HCT116 (cell line): ENCODE measurements around the gene KLF11. TPM values are rescaled to one million over a fixed set of nuclear protein-coding genes. Genes with fewer than 3 reads are reported as not detected.

Experiments used
- ATAC-seq: fragments of 200-7000 bp; cut with Tn5 transposase; 2 replicates; pipeline ENCODE4 v1.9.1; 2020; ENCODE audit warnings: mild to moderate bottlenecking, moderate library complexity
- BruUV-seq: library from RNA; stranded (reverse); fragments of 400-500 nt; replicated peaks from 2 replicates; lab custom pipeline; 2021; lab: Mats Ljungman, UMichigan
- CTCF ChIA-PET: fragments of 300-600 bp; sonication (Branson Sonifier 250); formaldehyde crosslinking; loops from one replicate; lab custom pipeline; 2021; ENCODE audit warnings: antibody characterized with exemption; lab: Charles Lee
- POLR2A ChIA-PET: fragments of 300-600, 350-600 bp; sonication (Branson Sonifier 250); formaldehyde crosslinking; loops from one replicate; lab custom pipeline; 2021; ENCODE audit warnings: antibody characterized with exemption; lab: Charles Lee
- RAD21 ChIA-PET, 2 experiments: fragments of 300-600 bp; sonication (Branson Sonifier 250); formaldehyde crosslinking; loops; one replicate each; lab custom pipeline; 2023; ENCODE audit warnings: low total read pairs in 2 of 2; ENCODE audit not compliant: uncharacterized antibody in 2 of 2, unreplicated experiment in 2 of 2, low non-redundant PET in 1 of 2; lab: Charles Lee
- DNase-seq: peaks from one replicate; pipeline ENCODE4 v3.0.0-alpha.2; 2010; ENCODE audit warnings: low read depth, low spot score
- H2AFZ ChIP-seq: fragments of 200-600 bp; shearing (Covaris generic), sonication (generic); 2 replicates; pipeline ENCODE4 v1.6.1; 2017; ENCODE audit warnings: low read depth, mixed run types, mixed read lengths, antibody characterized with exemption, low read length; ENCODE audit not compliant: poor library complexity, severe bottlenecking
- H3K27ac ChIP-seq: 2 replicates; pipeline ENCODE4 v1.5.1; 2012; ENCODE audit warnings: low read depth, low read length
- H3K27me3 ChIP-seq: fragments of 200-600 bp; sonication (generic); 2 replicates; pipeline ENCODE4 v1.6.1; 2016; ENCODE audit warnings: mixed run types, low read length, mixed read lengths; ENCODE audit not compliant: insufficient read depth
- H3K36me3 ChIP-seq, 2 experiments: fragments of 200-500 bp in 1 of 2; fragments of 200-600 bp in 1 of 2; sonication (Bioruptor generic) in 1 of 2; sonication (generic) in 1 of 2; 2 replicates each; pipeline versions ENCODE4 v1.5.1 to v1.6.1; 2014 to 2016; ENCODE audit warnings: low read length in 2 of 2, inconsistent platforms in 1 of 2, mixed read lengths in 1 of 2, mixed run types in 1 of 2; ENCODE audit not compliant: insufficient read depth in 2 of 2, control insufficient read depth in 1 of 2
- H3K4me1 ChIP-seq, 2 experiments: fragments of 200-600 bp in 1 of 2; sonication (generic) in 1 of 2; 2 replicates each; pipeline versions ENCODE4 v1.5.1 to v1.6.1; 2012 to 2017; ENCODE audit warnings: low read length in 2 of 2, inconsistent platforms in 1 of 2, mild to moderate bottlenecking in 1 of 2, mixed read lengths in 1 of 2, mixed run types in 1 of 2, moderate library complexity in 1 of 2; ENCODE audit not compliant: insufficient read depth in 2 of 2, control insufficient read depth in 1 of 2
- H3K4me2 ChIP-seq: fragments of 200-600 bp; sonication (generic); 2 replicates; pipeline ENCODE4 v1.6.1; 2017; ENCODE audit warnings: mixed run types, low read length, mixed read lengths
- H3K4me3 ChIP-seq, 2 experiments: fragments of 200-600 bp in 1 of 2; sonication (generic) in 1 of 2; replicated peaks in 1 of 2; 2 replicates each; pipeline ENCODE4 v1.5.1; 2011 to 2016; ENCODE audit warnings: low read length in 2 of 2, control low read depth in 1 of 2, low read depth in 1 of 2, mild to moderate bottlenecking in 1 of 2, mixed read lengths in 1 of 2, mixed run types in 1 of 2
- H3K79me2 ChIP-seq: fragments of 200-600 bp; sonication (generic); 2 replicates; pipeline ENCODE4 v1.6.1; 2017; ENCODE audit warnings: mild to moderate bottlenecking, mixed run types, low read length, moderate library complexity, mixed read lengths; ENCODE audit not compliant: insufficient read depth
- H3K9ac ChIP-seq: fragments of 200-600 bp; sonication (generic); 2 replicates; pipeline ENCODE4 v1.6.1; 2016; ENCODE audit warnings: low read length, mixed read lengths
- H3K9me2 ChIP-seq: fragments of 200-600 bp; sonication (generic), shearing (Covaris generic); 2 replicates; pipeline ENCODE4 v1.6.1; 2017; ENCODE audit warnings: mixed run types, mild to moderate bottlenecking, moderate library complexity; ENCODE audit not compliant: insufficient read depth
- H3K9me3 ChIP-seq, 2 experiments: fragments of 200-500 bp in 1 of 2; fragments of 200-600 bp in 1 of 2; sonication (Bioruptor generic) in 1 of 2; sonication (generic) in 1 of 2; 2 replicates each; pipeline ENCODE4 v1.6.1; 2014 to 2017; ENCODE audit warnings: low read length in 2 of 2, mixed read lengths in 2 of 2, inconsistent platforms in 1 of 2, low read depth in 1 of 2, mild to moderate bottlenecking in 1 of 2, mixed run types in 1 of 2, moderate library complexity in 1 of 2; ENCODE audit not compliant: control insufficient read depth in 1 of 2, insufficient read depth in 1 of 2
- H4K20me1 ChIP-seq: fragments of 200-600 bp; sonication (generic), shearing (Covaris generic); 2 replicates; pipeline ENCODE4 v1.6.1; 2017; ENCODE audit warnings: mixed run types, mild to moderate bottlenecking, moderate library complexity; ENCODE audit not compliant: insufficient read depth
- ATF3 ChIP-seq: IDR thresholded peaks from 2 replicates; pipeline ENCODE4 v1.6.1; 2012
- CEBPB ChIP-seq: IDR thresholded peaks from 2 replicates; pipeline ENCODE4 v1.6.1; 2012; ENCODE audit warnings: low read depth
- EZH2 ChIP-seq: fragments of 200-600 bp; sonication (generic); IDR thresholded peaks from 2 replicates; pipeline ENCODE4 v1.6.1; 2017; ENCODE audit warnings: antibody characterized with exemption, mixed run types
- JUND ChIP-seq: IDR thresholded peaks from 2 replicates; pipeline ENCODE4 v1.6.1; 2012
- POLR2A ChIP-seq: IDR thresholded peaks from 2 replicates; pipeline ENCODE4 v1.7.0; 2011; ENCODE audit warnings: borderline replicate concordance; ENCODE audit not compliant: insufficient read depth, insufficient read length; ENCODE audit errors: extremely low read depth
- POLR2AphosphoS5 ChIP-seq: IDR thresholded peaks from 2 replicates; pipeline ENCODE4 v1.6.1; 2011; ENCODE audit warnings: mild to moderate bottlenecking, low read depth, low read length, moderate library complexity
- RAD21 ChIP-seq: IDR thresholded peaks from 2 replicates; pipeline ENCODE4 v1.6.1; 2012; ENCODE audit warnings: low read depth, mild to moderate bottlenecking
- ZBTB33 ChIP-seq: IDR thresholded peaks from 2 replicates; pipeline ENCODE4 v1.6.1; 2011; ENCODE audit warnings: mild to moderate bottlenecking, low read length, moderate library complexity; ENCODE audit not compliant: insufficient replicate concordance; ENCODE audit errors: extremely low read depth
- ZFX ChIP-seq: fragments of 450-650 bp; IDR thresholded peaks from 2 replicates; pipeline ENCODE4 v1.6.1; 2017
- ZNF274 ChIP-seq: fragments of 200-500 bp; sonication (Bioruptor generic); IDR thresholded peaks from 2 replicates; pipeline ENCODE4 v1.6.1; 2014; ENCODE audit warnings: mild to moderate bottlenecking, low read depth, low read length, inconsistent platforms
- intact Hi-C: fragments of 100-400 bp; cut with micrococcal nuclease; formaldehyde crosslinking; loops from 2 replicates; pipeline ENCODE4 v1.10.0; 2022
- total RNA-seq: library from RNA; stranded (reverse); gene quantifications from one replicate; pipeline ENCODE4 v1.2.1, GENCODE V29; 2021; ENCODE audit not compliant: unreplicated experiment
- TF ChIP-seq, protein P1 (sequence below): IDR thresholded peaks from 2 replicates; pipeline ENCODE4 v1.6.1; 2012

KLF11 gene
- total RNA-seq, 1 experiment from 2014 or later: 9.0 TPM

DNA sequence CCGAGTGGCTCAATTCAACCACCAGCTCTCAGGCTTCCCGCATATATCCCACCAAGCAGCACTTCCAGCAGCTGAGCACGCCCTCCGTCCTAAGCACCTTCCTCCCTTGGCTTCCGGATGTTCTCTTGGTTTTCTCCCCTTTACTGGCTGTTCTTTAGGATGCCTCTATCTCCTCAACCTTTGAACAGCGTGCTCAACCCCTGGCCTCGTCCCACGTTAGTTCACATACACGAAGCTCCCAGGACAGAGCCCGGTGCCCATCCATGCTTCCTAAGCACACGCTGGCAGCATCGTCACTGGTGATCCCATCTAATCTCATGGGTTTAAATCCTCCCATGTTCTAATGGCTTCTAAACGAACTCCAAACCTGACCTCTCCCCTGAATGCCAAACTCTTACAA, 33.2 kb downstream of the KLF11 start:
- POLR2A ChIA-PET: no interaction called here

More for the DNA sequence above, 33.2 kb downstream of the KLF11 start:
- CTCF ChIA-PET: interaction anchor here (0.8 to 3.8 kb wide), 2 partner anchors 19 to 359 kb away, joined by 3 to 14 read pairs; no protein-coding TSS in a partner anchor
- Histone ChIP-seq H3K27ac (no peak overlapping the region), H2AFZ (no peak overlapping the region), H3K36me3 (no peaks in the 10 kb centered on the region), H3K4me3 (no peak overlapping the region), H3K79me2 (no peaks in the 10 kb centered on the region), H3K27me3 (no peaks in the 10 kb centered on the region), H4K20me1 (no peaks in the 10 kb centered on the region), H3K4me2 (no peak overlapping the region), H3K4me1 (peaks cover 6 to 21% of the 10 kb centered on the region in 2 experiments), H3K9me2 (no peaks in the 10 kb centered on the region), H3K9ac (no peak overlapping the region), H3K9me3 (no peaks in the 10 kb centered on the region)
- BruUV-seq: no TSS peak
- RAD21 ChIA-PET: no interaction called here
- ATAC-seq (no peak), DNase-seq (no peak)
- TF ChIP-seq POLR2AphosphoS5 (no peak), ZNF274 (no peak), ATF3 (no peak), RAD21 (no peak), ZFX (no peak), ZBTB33 (no peak), JUND (no peak), POLR2A (no peak), EZH2 (no peak), CEBPB (no peak)
- TF ChIP-seq, protein P1, sequence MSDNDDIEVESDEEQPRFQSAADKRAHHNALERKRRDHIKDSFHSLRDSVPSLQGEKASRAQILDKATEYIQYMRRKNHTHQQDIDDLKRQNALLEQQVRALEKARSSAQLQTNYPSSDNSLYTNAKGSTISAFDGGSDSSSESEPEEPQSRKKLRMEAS: no peak
- intact Hi-C loops: no loop called here
